GM10847 (cell line): Measurements from ENCODE around the gene ETNK2.

Experiments used
- POLR2A ChIP-seq: IDR thresholded peaks from 2 replicates; pipeline ENCODE4 v1.6.1; 2011; ENCODE audit not compliant: insufficient read length; ENCODE audit errors: extremely low read depth

Gene ETNK2

GRCh38 chr1:204188959-204189639 lies 37.3 kb upstream of the ETNK2 start:
- no peak for TF ChIP-seq POLR2A

- no peak for TF ChIP-seq POLR2A
These were observed 34.8 kb upstream of the ETNK2 start for GRCh38 chr1:204186597-204186996.

DNA sequence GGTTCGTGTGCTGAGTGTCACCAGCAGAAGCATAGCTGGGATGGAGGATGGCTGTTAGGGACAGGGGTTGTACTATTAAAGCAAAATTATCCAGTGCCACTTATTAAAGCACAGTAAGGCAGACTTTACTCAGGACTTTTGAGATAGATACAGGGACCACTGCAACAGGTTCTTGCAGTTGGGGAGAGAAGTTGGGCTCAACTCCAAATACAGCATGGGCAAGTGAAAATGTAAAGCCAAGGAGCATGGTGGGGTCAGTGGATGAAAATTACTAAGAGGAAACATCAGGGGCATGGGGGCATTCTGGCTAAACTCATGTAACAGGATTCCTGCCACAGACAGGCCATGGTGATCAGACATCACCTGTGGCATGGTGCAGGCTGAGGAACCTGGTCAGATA lies 29.3 kb upstream of the ETNK2 start:
- no peak for TF ChIP-seq POLR2A

DNA sequence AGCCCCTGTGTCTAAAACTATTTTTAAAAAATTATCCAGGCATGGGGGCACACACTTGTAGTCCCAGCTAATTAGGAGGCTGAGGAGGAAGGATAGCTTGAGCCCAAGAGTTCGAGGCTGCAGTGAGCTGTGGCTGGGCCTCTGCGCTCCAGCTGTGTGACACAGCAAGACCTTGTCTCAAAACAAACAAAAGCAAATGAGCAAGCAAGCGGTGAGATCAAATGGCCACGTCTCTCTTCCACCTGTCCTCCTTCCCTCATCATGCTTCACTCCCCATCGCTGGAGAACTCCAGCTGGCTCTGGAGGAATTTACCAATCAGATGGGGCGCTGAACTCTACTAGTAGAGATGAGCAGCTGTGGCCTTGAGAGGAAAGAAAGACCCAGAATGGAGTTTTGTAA lies 28.3 kb upstream of the ETNK2 start:
- no peak for TF ChIP-seq POLR2A

DNA sequence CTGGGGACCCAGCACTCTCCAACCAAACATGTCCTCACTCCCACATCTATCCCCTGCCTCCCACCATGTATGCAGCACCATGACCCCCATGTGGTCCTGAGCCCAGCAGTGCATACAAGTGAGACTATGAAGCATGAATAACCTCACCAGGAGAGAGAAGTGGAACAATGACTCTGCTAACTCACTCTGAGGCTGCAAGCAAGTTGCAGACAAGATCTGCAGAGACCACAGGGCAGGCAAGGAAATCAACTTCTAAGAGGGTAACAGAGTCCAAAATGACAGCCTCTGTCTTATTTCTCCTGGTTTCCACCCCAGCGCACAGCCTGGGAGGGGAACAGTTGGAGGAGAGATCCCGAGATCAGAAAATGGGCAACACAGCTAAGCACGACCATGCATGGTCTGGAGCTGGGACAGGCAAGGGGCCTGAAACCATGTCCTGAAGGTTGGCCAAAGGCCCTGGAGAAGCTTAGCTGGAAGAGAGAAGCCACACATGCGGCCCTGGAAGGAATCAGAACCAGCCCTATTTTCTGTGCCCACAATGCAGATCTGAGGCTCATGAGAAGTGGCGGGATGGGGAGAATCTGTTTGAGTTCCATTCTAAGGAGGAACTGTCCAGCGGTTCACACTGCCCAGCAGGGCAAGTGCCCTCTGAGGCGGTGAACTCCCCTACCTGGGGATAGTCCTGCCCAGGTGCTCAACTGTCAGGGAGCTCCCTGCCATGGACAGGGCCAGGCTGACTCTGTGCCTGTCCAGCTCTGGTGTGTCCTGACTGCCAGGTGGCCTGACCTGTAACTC lies 26.8 kb upstream of the ETNK2 start:
- no peak for TF ChIP-seq POLR2A

DNA sequence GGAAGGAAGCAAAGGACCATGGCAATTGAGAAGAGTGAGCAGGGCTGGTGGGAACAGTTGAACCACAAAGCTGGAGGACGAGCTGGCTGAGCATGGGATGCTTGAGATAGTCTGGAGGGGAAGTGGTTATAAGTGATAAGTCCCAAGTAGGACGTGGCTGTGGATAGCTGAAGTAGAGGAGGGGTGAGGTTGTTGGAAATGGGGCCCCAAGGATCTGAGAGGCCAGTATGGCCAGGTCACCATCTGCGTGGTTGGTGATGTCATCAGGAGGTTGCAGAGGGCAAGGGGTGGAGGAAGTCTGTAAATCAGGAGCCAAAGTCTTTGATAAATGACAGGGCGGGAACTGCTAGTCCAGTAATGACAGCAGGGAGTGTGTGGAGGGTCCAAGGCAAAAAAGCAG lies 25.3 kb upstream of the ETNK2 start:
- no peak for TF ChIP-seq POLR2A

GRCh38 chr1:204176049-204176448 lies 24.2 kb upstream of the ETNK2 start:
- TF ChIP-seq POLR2A = no peak

- no peak for TF ChIP-seq POLR2A
These were observed 23.1 kb upstream of the ETNK2 start for GRCh38 chr1:204174958-204175357.

DNA sequence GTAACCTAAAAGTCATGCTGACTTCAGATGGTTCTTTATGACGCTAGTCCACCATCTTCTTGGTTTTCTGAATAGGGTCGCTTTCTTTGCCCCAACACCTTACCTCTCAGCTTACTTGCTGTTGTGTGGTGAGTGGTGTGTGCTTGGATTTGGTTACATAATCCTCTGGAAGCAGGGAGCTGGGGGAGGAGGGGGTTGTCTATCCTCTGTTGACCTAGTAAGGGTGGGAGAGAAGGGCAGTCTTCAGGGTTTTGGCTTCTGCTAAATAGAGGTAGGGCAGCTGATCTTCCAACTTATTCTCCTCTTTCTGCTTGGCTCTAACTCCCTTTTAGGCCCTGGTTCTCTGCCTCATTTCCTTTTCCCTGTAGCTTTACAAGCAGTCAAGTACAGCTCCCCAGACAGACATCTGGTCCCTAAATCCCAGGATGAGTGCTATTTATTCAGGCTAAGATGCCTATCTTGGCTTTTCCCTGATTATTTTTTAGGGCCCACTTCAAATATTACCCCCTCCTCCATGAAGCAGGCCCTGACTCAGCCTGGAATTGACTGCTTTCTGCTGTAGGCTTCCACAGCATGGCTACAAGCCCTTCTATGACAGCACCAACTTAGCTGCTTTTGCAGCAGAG lies 20.7 kb upstream of the ETNK2 start:
- no peak for TF ChIP-seq POLR2A

GRCh38 chr1:204171751-204172178 lies 19.9 kb upstream of the ETNK2 start:
- no peak for TF ChIP-seq POLR2A

GRCh38 chr1:204170494-204171155 lies 18.8 kb upstream of the ETNK2 start:
- no peak for TF ChIP-seq POLR2A

DNA sequence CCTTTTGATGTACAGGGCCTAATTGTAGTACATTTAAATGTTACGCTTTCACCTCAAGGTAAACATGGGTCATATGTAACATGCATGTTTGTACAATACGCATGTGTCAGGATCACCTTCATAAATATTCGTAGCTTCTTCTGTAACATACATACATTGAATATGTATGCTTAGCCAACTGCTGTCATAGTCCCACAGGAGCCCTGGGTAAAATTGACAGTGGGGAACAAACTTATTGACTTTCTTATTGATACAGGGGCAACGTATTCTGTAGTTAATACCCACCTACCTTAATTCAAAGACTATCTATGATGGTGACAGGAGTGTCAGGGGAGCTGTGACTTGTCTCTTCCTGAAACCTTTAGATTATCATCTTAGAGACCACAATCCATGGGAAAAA lies 18.0 kb upstream of the ETNK2 start:
- no peak for TF ChIP-seq POLR2A

GRCh38 chr1:204167730-204168129 lies 15.9 kb upstream of the ETNK2 start:
- no peak for TF ChIP-seq POLR2A

- no peak for TF ChIP-seq POLR2A
These were observed 14.4 kb upstream of the ETNK2 start, which contains the start of gene REN for GRCh38 chr1:204166219-204166618. Gene REN, minus strand, starts transcription at chr1:204166337. Its CDS starts 44 bp downstream, at chr1:204166293.

DNA sequence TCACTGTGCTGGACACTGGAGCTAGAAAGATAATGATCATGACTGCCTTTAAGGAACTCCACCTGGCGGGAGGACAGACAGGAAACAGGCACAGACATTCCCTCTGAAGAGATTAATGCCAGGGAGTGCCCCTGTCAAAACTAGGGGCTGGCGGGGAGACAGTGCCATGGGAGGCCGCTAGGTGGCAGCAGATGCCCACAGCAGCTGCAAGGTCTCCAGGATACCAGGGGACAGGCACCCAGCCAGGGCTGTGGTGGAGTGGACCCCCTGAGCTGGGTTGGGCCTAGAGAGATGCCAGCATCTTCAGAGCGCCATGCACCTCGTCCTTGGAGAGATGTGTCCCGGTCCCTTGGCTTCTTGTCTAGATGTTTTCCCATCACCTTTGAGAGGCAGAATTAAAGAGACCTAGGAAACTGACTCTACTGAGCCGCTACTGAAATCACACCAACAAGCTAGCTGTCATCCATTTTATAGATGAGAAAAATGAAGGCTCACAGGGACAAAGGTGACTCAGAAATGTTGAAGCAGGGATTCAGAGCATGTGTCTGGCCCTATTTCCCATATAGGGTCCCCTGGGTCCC lies 10.7 kb upstream of the ETNK2 start:
- TF ChIP-seq POLR2A = no peak

DNA sequence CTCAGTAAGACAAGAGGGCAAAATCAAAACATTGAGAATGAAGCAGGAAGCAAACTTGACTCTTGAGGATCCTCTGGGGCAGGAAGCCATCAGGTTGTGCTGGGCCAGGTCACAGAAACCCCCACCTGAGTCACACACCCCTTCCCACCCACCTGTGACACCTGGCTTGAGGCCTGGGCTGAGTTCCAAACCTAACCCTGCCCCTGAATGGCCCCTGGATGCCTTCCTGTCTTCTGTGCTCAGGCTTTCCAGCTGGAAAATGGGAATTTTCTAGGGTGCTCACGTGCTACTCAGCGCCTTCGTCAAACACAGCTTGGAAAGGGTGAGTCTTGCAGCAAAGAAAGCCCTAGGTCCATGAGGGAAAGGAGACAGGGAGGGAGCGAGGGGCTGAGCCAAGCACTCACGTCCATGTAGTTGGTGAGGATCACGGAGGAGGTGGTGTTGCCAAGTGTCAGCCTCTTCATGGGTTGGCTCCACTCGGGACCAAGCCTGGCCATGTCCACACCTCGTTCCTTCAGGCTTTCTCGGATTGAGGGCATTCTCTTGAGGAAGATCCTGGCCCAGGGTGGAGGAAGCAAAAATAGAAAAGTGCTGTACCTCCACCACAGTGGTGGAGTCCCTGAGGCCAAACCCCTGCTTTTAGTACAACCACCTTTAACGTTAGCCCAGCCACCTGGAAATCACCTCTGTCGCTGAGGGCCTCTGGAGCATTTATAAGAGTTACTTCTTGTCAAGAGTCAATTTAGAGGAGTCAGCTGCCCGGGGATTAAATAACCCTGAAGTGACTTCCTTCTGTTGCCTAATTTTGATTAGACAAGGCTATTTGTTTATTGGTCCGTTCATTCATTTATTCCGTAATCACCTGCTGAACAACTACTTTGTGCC lies 10.0 kb upstream of the ETNK2 start:
- TF ChIP-seq POLR2A = no peak
